HG03469 (cell line): Measurements from ENCODE around the gene ZNF280D.

Experiments
- ATAC-seq: cut with Tn5 transposase; IDR thresholded peaks from one replicate; pipeline ENCODE4 v1.9.1; 2021; ENCODE audit warnings: mild to moderate bottlenecking, moderate library complexity, moderate number of reproducible peaks; ENCODE audit not compliant: unreplicated experiment

ZNF280D gene

DNA sequence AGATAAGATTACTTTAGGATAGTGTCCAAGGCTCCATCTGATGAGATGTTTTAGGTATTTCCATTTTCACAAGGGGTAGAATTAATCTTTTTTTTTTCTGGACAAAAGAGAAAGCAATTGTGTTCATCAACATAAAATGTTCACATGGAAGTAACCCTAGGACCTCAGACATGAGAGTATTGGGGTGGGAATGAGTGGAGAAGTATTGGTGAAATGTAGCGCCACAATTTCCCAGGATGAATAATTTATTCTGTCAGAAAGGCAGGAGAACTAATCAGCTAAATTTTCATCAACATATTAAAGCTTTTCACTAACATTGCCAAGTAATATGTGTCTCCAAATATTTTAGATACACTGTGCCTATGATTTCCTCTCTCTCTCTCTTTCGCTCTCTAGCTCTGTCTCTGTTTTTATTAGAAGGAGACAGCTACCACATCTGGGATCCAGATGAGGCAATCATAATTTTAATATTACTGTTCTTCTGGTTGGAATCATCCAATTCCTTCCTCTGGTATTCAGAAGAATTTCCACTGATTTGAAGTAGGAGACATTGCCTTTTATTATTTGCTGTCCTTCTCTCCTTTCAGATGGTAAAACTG, 21.6 kb upstream of the ZNF280D start:
- no peak for ATAC-seq

DNA sequence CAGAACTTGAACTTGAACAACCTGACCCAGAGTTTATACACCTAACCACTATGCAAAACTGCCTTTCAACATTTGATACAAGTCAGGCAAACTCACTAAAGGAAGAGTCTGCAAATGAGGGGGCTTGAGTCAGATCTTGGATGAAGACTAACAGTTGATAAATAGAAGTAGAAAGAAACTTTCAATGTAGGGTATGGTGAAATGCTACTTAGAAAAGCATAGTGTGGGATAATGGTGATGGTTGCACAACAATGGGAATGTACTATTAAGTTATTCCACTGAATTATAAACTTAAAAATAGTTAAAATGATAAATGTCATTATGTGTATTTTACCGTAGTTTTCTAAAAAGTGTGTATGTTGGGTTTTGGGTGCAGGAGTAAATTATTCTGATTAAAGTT, 19.7 kb upstream of the ZNF280D start:
- no peak for ATAC-seq

DNA sequence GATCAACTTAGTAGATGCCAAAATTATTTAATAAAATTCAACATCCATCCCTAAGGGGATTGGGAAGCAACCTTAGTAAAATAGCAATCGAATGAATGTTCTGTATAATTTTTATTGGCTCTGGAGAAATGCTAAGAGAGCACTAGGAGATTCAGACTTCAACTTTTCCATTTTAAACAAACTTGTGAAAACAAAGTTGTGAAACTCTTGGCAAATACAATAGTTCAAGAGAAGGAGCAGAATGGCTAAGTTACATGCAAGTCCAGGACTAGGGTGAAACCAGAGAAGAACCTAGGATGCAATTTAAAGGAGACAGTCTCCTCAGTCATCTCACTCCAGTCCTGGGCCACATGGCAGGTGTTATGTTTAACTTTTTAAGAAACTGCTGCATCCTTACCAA, 16.7 kb upstream of the ZNF280D start:
- ATAC-seq, result no peak

DNA sequence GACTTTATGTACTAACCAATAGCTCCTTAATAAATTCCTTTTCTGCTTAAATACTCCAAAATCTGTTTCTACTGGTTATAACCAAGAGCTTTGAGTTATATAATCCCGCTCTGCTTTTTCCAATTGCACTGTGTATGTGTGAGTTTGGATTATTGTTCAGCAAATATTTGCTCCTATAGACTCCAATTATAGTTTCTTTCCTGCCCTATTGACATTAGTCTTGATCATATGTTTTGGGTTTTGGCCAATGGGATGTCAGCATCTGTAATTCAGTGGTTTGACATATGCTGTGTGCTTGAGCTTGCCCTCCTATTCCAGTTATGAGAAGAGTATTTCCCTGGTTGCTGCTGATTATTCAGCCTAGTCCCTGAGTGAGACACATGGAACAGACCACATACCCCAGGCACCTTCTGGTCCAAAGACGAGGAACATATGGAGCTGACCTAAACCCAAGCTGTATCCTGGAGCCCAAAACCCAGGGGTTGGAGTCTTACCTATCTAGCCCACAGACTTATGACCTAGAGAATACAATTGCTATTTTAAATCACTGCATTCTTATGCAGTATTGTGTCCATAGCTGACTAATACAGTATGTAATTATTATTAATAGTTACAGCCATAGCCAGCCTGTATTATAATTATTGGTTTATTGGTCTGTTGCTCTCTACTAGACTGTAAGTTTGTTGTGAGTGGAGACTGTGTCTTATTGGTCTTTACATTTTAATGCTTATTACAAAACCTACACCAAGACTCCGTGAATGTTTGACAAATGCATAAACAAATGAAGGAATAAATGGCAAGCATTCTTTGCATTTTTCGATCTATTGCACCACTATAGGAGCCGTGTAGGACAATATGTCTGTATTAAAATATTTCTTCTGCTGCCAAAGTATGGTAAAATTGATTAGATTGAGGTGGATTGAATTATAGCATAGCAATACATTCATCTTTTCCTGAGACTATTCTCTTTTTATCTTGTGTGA, 11.7 kb upstream of the ZNF280D start:
- ATAC-seq, result no peak

DNA sequence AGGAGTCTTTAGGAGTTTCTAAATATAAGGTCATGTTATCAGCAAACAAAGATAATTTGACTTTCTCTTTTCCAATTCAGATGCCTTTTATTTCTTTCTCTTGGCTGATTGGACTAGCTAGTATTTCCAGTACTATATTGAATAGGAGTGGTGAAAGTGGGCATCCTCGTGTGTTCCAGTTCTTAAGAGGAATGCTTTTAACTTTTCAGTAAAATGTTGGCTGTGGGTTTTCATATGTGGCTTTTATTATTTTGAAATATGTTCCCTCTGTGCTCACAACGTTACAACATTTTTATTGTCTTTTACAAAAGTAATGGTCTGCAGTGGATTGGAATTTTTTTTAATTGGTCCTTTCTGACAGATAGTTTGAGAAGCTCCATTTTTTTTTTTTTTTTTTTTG, 8.2 kb upstream of the ZNF280D start:
- no peak for ATAC-seq

DNA sequence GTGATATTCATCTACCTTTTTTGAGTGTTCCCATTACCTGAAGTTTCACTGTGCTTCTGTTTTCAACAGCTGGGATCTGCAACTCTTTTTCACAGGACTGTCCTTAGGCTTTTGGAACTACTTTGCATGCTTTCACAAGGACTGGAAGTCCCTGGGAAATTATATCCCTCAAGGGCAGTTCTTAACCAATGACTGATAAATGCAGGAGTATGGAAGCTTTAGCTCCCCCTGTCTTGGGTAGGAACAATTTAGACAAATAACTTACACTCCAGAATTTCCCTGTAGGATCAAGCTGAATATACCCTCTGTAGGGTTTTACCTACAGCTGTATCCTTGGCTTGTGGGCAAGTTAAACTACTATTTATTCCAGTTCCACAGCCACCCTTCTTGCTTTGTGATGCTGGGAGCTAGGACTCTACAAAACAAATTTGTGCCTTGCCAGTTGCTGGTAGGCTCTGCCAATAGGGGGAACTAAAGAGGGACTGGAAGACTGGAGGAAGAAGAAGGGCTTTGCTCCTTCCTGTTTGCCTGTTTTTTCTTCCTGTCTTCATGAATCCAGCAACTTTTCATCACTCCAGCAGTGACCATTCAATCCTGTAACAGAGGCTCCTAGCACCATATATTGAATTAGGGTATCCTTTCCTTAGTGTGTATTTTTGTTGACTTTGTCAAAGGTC, 6.8 kb upstream of the ZNF280D start:
- no peak for ATAC-seq

DNA sequence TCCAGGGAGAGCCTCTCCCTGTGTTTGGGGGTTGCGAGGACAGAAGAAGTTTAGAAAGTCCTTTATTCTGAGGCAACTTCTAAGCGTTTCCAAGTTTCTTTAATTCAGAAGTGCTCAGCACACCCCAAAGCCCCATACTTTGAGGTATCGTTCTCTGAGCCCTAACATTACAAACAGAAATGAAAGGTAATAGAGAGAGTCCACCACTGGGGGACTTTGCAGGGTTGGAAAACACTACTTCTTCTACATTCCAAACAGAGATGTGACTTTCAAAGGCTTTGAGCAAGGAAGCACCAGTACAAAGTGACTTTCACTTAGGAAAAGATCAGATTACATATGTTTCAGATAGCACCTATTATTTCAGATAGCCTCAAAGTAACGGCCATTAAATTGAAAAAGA, 6.2 kb upstream of the ZNF280D start:
- ATAC-seq, result no peak

DNA sequence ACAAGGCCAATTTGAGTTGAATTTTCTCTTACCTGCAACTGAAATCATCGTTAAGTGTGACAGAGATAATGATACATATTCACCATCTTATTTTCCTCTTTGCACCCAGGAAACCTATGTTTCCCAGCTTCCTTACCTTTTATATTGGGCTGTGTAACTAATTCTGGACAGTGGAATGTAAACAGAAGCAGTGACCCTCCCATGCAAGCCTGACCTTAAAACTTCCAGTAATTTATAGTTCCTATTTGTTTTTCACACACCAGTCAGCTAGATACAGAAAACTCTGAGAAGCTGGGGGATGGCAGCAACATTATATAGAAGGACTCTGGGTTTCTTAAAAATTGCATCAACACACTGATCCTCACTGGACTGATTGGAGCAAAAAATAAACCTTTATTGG, 4.5 kb upstream of the ZNF280D start:
- ATAC-seq, result no peak

DNA sequence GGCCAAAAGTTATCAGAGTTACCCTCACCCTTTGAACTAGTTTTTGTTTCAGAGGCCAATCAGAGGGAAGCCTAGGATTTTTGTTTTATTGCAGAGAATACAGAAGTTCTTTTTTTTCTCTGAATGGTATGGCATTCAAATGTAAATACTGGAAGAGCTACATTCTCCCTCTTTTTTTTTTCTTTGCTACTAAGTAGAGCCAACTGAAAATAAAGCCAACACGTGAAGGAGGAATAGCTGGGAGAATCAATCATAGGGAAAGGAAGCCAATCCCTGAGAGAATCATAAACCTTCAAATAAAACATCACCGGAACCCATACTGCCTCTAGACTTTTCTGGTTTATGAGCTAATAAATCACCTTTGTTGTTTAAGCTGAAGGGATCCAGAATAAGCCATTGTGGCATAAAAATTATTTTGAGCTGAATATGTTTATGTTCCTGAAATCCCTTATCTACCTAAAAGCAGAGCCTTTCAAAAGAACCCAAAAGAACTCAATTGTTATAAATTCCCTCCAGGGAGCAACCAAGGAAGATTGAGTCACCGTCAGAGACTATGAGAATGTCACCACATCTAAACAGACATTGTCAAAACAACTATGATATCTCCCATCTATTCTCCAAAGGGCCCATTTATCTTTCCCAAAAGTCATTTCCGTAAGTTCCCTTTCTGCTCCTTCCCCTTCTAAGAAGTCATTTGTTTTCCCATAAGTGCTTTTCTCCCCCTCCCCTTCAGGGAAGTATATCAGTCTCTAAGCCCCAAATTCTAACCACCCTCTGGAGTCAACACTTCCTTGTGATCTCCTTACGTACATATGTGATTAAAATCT, 3.8 kb upstream of the ZNF280D start:
- ATAC-seq, result no peak

DNA sequence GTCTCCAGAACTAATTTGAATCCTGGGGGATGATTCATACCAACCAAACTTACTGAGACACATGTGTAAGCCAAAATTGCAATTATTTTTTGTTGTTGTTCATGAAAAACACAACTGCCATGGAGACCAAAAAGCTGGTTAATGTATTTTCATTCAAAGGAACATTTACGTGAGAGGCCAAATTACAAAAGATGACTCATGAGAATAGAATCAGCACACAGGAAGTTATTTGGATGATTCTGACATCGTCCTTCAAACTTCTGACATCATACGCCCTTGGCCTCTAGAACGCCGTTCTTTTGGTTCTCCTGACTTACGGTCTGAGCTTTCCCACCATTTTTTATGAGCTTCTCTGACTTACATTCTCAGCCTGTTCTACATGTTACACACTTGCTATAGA, 3.0 kb upstream of the ZNF280D start:
- ATAC-seq, result no peak

DNA sequence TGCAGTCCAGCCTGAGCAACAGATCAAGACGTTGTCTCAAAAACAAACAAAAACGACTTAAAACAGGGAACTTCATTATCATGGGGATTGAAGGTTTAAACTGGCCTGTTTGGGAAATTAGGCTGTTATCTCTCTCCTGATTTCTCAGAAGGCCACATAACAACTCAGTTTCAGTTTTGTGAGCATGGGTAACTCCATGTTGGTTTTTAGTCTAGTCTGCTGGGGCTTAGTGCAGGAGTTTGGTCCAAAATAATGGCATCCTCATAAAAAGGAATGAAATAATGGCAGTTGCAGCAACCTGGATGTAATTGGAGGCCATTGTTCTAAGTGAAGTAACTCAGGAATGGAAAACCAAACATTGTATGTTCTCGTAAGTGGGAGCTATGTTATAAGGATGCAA, 2.3 kb upstream of the ZNF280D start:
- ATAC-seq, result no peak

DNA sequence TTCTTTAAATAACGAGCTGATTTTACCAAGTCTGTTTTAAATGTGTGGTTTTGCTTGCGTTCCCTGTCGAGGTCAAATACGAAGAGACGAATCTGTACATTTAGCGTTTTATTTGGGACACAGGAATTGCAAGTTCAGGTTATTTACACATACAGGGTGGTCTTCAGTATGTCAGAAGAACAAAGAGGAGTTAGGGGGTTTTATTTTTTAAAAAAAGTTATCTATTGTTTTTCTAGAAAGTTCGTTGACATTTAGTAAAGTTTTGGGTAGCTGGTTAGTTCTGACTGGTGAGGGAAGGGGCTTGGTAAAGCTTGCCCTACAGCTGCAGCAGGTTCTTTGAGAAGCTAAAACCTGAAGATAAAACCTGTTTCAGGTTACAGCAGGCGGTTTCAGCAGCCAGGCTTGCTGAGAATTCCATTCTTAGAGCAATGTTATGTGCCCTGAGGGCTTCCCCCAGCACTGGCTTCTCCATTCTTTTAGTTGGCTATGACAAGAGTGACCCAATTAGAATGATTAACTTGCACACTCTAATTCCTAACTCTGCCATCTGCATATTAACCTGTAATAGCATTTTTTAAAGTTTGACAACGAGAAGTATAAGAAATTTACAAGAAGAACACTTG, 815 bp upstream of the ZNF280D start:
- ATAC-seq, result no peak

DNA sequence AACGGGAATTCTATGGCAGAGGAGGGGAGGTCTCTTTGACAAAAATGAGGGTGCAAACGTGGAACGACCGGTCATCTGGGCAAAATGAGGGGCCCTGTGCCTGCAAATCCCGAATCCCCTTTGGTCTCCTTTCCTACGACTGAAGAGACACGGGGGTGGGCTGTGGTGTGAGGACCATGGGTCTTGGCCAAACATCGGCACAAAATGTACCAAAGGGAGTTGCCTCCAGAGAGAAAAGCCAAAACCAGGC, 498 bp downstream of the ZNF280D start:
- no peak for ATAC-seq

DNA sequence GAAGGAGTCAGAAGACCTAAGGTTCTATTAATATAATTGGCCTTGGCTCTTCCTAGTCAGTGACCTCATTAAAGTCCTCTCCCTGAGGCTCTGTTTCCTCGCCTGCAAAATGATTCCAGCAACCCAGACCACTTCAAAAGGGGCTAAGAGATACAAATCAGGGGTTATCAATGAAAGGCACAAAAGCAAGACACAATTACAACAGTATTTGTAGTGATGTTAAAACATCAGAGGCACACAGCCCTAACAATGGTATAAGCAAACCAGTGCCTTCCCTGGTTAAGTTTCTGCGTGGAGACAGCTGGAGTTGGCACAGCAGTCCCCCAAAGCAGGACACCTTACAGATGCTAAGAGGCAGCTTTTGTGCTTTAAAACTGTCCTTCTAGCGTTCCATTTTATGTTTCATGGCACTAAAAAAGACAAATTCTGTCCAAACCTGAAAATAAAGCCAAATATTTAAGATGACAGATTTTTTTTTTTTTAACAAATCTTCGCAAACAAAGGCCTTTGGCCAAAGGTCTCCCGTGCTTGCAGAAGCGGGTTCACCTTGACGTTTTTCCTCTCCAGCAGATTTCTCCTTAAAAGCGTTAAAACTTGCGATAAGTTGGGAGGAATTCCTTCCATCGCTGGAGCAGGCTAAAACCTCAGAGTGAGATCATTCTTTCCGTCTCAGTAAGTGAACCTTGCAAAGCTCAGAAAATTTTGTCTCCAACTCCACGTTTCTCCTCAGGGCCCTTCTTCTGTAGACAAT, 999 bp downstream of the ZNF280D start:
- ATAC-seq, result no peak

DNA sequence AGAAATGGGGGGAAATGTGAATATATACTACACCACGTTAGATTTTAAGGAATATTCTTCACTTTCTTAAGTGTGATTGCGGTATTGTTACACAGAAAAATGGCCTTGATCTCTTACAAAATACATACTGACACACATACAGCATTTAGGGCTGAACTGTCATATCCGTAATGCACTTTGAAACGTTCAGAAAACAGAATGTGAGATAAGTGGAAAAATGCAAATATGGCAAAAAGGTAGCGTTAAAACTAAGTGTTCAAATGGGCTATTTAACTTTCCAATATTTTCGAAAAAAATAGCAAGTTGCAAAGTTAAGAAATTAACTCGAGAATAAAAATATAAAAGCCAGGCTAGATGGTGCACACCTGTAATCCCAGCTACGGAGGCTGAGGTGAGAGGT, 1.8 kb downstream of the ZNF280D start:
- ATAC-seq, result no peak

DNA sequence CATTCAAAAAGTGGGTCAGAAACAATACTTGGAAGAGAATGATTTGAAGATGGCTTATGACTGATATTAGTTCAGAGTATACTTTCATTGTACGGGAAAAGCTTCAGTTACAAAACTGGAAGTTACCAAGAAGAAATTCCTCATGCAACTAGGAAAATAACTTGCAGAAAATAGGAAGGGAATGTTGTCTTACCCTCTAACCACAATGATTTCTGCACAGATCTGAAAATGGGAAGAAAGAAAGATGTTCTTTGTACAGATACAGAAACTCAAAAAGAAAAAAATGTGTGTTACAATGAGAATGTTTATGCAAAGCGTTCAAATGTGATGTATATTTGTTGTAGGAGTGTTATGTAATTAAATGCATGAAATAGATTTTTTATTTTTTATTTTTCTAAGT, 3.7 kb downstream of the ZNF280D start:
- ATAC-seq, result no peak

DNA sequence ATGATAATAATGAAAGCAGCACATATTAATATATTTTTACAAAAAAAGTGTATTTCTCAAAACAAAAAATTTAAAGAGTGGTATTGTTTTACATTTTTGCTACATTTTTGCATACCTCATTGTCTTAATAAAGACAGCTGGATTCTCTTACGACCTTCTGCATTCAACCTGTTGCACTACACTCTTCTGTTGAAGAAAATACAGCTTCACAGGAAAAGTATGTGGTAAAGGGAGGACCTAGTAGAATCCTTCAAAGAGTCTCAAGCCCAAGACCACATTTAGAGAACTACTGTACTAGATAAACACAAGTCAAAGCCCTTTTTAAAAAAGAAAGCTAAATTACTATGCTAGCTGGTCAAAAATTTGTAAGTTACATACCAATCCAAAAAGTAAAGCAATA, 7.9 kb downstream of the ZNF280D start:
- ATAC-seq, result no peak

DNA sequence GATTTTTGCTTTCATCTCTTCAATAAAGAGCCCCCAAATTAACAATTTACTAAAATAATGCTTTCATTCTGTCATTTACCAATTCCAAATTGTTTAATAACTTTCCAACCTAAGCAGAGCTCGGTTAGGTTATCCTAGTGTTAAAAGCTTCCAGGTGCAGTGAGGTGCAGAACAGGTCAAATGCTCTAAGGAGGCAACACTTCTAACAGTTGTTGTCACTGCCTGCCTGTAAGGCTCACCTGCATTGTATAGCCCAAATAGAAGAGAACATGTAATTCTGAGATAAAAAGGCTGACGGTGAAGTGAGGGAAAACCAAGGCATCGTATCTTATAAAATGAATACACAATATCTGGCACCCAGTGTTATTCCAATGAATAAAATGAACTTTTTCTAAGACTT, 9.1 kb downstream of the ZNF280D start:
- no peak for ATAC-seq

DNA sequence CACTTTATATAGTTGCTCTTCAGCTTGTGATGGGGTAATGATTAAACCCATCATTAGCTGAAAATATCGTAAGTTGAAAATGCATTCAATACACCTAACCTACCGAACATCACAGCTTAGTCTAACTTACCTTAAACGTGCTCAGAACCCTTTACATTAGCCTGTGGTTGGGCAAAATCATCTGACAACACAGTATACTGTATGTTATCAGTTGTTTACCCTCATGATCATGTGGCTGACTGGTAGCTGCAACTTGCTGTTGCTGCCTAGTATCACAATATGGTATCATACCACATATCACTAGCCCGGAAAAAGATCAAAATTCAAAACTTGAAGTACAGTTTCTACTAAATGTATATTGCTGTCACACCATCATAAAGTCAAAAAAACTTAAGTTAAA, 9.5 kb downstream of the ZNF280D start:
- ATAC-seq, result no peak
